Bronchial epithelial cell (primary cell): Measurements from ENCODE around the gene CHST3. TPM values are rescaled to one million over a fixed set of nuclear protein-coding genes. Genes with fewer than 3 reads are reported as not detected.

Experiments used
- DNase-seq: peaks from one replicate; pipeline ENCODE4 v3.0.0-alpha.2; 2010; ENCODE audit warnings: low read depth
- FAIRE-seq: peaks from 2 replicates; lab custom pipeline; 2011; peaks lifted over from hg19 to GRCh38; lab: Jason Lieb, UNC
- H3K27me3 ChIP-seq: 2 replicates; pipeline ENCODE4 v1.5.1; 2011; ENCODE audit warnings: low read length; ENCODE audit not compliant: control insufficient read depth, insufficient read depth
- H3K36me3 ChIP-seq: 2 replicates; pipeline ENCODE4 v1.5.1; 2011; ENCODE audit warnings: low read length; ENCODE audit not compliant: control insufficient read depth, insufficient read depth
- H3K4me3 ChIP-seq: 2 replicates; pipeline ENCODE4 v1.5.1; 2011; ENCODE audit warnings: mild to moderate bottlenecking, low read depth, low read length, control low read depth
- CTCF ChIP-seq: IDR thresholded peaks from 2 replicates; pipeline ENCODE4 v1.5.1; 2011; ENCODE audit warnings: mild to moderate bottlenecking, moderate library complexity, low read length, control low read depth, inconsistent platforms; ENCODE audit not compliant: insufficient read depth, severe bottlenecking
- total RNA-seq: library from RNA; depleted of rRNA; stranded (reverse); fragments of >200 nt; gene quantifications from 2 replicates; pipeline ENCODE4 v1.2.1, GENCODE V29; 2014

CHST3 gene
- total RNA-seq, 1 donor from 2014 or later = 16.6 TPM

DNA sequence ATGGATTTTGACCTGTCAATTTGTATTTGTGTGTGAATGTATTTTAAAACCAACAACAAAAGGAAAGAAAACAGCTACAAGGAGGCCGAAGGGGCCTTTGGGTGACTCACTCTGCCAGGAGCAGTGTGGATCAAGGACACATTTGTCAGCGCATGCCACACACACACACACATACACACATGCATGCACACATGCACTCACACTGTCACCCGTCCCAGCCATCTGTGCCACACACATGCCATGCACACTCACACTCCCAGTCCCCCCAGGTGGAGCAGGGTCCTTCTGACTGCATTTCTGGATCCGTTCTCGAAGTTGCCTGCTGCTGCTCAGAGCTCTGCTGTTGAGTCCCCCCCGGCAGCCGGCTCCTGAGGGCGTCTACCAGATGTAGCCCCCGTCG lies 98.2 kb downstream of the CHST3 start:
- DNase-seq (no peak), FAIRE-seq (no peak)

More for the DNA sequence above, 98.2 kb downstream of the CHST3 start:
- peaks cover 4% of the 10 kb centered on the region for H3K27me3 ChIP-seq
- H3K4me3 ChIP-seq = no peak overlapping the region
- TF ChIP-seq CTCF = no peak
- H3K36me3 ChIP-seq = no peaks in the 10 kb centered on the region

Other genes starting within 250 kb of the CHST3 start
- not detected in 2 replicates for gene C10orf105, start 244.6 kb upstream of the CHST3 start, total RNA-seq
- 6.8 and 7.9 TPM in 2 replicates for gene VSIR, start 190.9 kb upstream of the CHST3 start, total RNA-seq
- 1,098 and 1,124 TPM in 2 replicates for gene PSAP, start 113.1 kb upstream of the CHST3 start, total RNA-seq
- gene SPOCK2, start 124.2 kb downstream of the CHST3 start, total RNA-seq = 0.13 and 0.26 TPM in 2 replicates